ENCODE data around the gene PACRG. TPM values are rescaled to one million over a fixed set of nuclear protein-coding genes. Genes with fewer than 3 reads are reported as not detected.

Gene PACRG
- polyA plus RNA-seq, 1 donor (not counting 4 experiments of a cell fraction or from before 2014, with no cell fraction given), result 0.31 TPM

DNA sequence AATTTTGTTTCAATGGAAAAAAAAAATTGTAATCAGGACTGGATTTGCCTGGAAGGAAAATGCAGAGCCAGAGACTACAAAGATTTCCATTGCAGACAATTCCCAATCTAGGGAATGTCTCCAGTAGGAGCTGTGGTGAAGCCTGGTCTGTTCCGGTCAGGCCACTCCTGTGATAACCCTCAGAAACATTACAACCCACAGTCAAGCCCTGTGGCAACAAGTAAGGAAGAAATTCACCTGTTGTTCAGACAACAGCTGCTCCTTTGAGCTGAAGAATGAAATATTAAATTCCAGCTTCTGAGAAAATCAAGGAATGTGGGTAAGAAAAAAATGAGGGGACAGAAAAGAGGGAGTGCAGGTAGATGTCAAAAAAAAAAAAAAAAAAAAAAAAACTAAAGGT, 8.2 kb upstream of the PACRG start:
- Histone ChIP-seq H3K4me2 (ENCODE audit: control insufficient read depth, extremely low read depth, insufficient read depth, low read depth, low read length) (no peak overlapping the region), H4K20me1 (ENCODE audit: control insufficient read depth, extremely low read depth, insufficient read depth, low read length) (no peaks in the 10 kb centered on the region), H3K9ac (ENCODE audit: control insufficient read depth, extremely low read depth, insufficient read depth, low read length) (no peak overlapping the region), H2AFZ (ENCODE audit: control insufficient read depth, low read length) (no peak overlapping the region), H3K9me3 (ENCODE audit: control insufficient read depth, low read depth, low read length) (no peaks in the 10 kb centered on the region), H3K4me3 (ENCODE audit: control insufficient read depth in 2 of 3, extremely low read depth in 1 of 3, insufficient read depth in 2 of 3, low read depth in 1 of 3, low read length in 3 of 3) (no peak overlapping the region), H3K9me1 (ENCODE audit: control insufficient read depth, extremely low read depth, insufficient read depth, low read length) (no peaks in the 10 kb centered on the region), H3K27me3 (ENCODE audit: control insufficient read depth, extremely low read depth, insufficient read depth, low read length) (no peaks in the 10 kb centered on the region), H3K79me2 (ENCODE audit: control insufficient read depth, insufficient read depth, low read length) (no peaks in the 10 kb centered on the region), H3K36me3 (ENCODE audit: control insufficient read depth in 2 of 2, extremely low read depth in 1 of 2, insufficient read depth in 2 of 2, low read length in 2 of 2) (no peaks in the 10 kb centered on the region), H3K27ac (ENCODE audit: control insufficient read depth, insufficient read depth, low read length) (no peak overlapping the region), H3K4me1 (ENCODE audit: control insufficient read depth, extremely low read depth, insufficient read depth, low read length) (no peaks in the 10 kb centered on the region)
- dilution Hi-C loops (cut with MboI; ENCODE audit: extremely low pct_ligation_motif_present, low sequenced_read_pairs), result no loop called here
- no peak for TF ChIP-seq EZH2 (IDR thresholded peaks at IDR 0.05; ENCODE audit: low read length)
- TF ChIP-seq, protein P1, sequence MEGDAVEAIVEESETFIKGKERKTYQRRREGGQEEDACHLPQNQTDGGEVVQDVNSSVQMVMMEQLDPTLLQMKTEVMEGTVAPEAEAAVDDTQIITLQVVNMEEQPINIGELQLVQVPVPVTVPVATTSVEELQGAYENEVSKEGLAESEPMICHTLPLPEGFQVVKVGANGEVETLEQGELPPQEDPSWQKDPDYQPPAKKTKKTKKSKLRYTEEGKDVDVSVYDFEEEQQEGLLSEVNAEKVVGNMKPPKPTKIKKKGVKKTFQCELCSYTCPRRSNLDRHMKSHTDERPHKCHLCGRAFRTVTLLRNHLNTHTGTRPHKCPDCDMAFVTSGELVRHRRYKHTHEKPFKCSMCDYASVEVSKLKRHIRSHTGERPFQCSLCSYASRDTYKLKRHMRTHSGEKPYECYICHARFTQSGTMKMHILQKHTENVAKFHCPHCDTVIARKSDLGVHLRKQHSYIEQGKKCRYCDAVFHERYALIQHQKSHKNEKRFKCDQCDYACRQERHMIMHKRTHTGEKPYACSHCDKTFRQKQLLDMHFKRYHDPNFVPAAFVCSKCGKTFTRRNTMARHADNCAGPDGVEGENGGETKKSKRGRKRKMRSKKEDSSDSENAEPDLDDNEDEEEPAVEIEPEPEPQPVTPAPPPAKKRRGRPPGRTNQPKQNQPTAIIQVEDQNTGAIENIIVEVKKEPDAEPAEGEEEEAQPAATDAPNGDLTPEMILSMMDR (optimal IDR thresholded peaks at IDR 0.05 in 1 of 3, IDR thresholded peaks at IDR 0.05 in 1 of 3, conservative IDR thresholded peaks at IDR 0.05 in 1 of 3; ENCODE audit: extremely low read depth in 1 of 3, insufficient read depth in 2 of 3, low read length in 3 of 3), result no peak
- FAIRE-seq (no peak), DNase-seq (ENCODE audit: low read depth, low spot score) (no peak)

DNA sequence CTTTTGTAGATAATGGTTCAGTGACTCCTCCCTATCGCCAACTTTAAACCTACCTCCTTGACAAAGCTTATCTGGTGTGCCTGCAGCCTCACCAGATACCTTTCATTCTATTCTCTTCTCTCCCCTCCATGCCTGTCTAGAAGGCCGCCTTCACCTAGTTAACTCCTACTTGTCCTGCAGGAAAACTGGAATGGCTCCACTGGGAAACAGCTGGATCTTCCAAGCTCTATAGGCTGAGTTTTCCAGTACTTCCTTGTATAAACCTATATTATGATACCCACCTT, 6.4 kb upstream of the PACRG start:
- no peak for FAIRE-seq
- Histone ChIP-seq H3K9ac (ENCODE audit: control insufficient read depth, extremely low read depth, insufficient read depth, low read length) (no peak overlapping the region), H4K20me1 (ENCODE audit: control insufficient read depth, extremely low read depth, insufficient read depth, low read length) (no peaks in the 10 kb centered on the region), H3K4me3 (ENCODE audit: control insufficient read depth in 2 of 3, extremely low read depth in 1 of 3, insufficient read depth in 2 of 3, low read depth in 1 of 3, low read length in 3 of 3) (no peak overlapping the region), H3K27me3 (ENCODE audit: control insufficient read depth, extremely low read depth, insufficient read depth, low read length) (no peaks in the 10 kb centered on the region), H3K79me2 (ENCODE audit: control insufficient read depth, insufficient read depth, low read length) (no peaks in the 10 kb centered on the region), H3K9me1 (ENCODE audit: control insufficient read depth, extremely low read depth, insufficient read depth, low read length) (no peaks in the 10 kb centered on the region), H2AFZ (ENCODE audit: control insufficient read depth, low read length) (no peak overlapping the region), H3K9me3 (ENCODE audit: control insufficient read depth, low read depth, low read length) (no peaks in the 10 kb centered on the region), H3K36me3 (ENCODE audit: control insufficient read depth in 2 of 2, extremely low read depth in 1 of 2, insufficient read depth in 2 of 2, low read length in 2 of 2) (no peaks in the 10 kb centered on the region), H3K4me1 (ENCODE audit: control insufficient read depth, extremely low read depth, insufficient read depth, low read length) (no peaks in the 10 kb centered on the region), H3K27ac (ENCODE audit: control insufficient read depth, insufficient read depth, low read length) (no peak overlapping the region), H3K4me2 (ENCODE audit: control insufficient read depth, extremely low read depth, insufficient read depth, low read depth, low read length) (no peak overlapping the region)
- dilution Hi-C loops (cut with MboI; ENCODE audit: extremely low pct_ligation_motif_present, low sequenced_read_pairs), result no loop called here
- TF ChIP-seq, protein P1 (optimal IDR thresholded peaks at IDR 0.05 in 1 of 3, IDR thresholded peaks at IDR 0.05 in 1 of 3, conservative IDR thresholded peaks at IDR 0.05 in 1 of 3; ENCODE audit: extremely low read depth in 1 of 3, insufficient read depth in 2 of 3, low read length in 3 of 3), result no peak
- TF ChIP-seq EZH2 (IDR thresholded peaks at IDR 0.05; ENCODE audit: low read length), result no peak
- DNase-seq (ENCODE audit: low read depth, low spot score), result no peak
